SKM-1 treated with dmso at 0.1 percent for 144 hours (cell line): ENCODE data around the gene EYS.
A peak's percentile ranks its signal among the peaks of the same experiment; 100 is the strongest.

ENCODE experiments used
- DNase-seq: peaks from one replicate; lab custom pipeline; 2025; ENCODE audit not compliant: unreplicated experiment; lab: John Stamatoyannopoulos, UW

The EYS gene

DNA sequence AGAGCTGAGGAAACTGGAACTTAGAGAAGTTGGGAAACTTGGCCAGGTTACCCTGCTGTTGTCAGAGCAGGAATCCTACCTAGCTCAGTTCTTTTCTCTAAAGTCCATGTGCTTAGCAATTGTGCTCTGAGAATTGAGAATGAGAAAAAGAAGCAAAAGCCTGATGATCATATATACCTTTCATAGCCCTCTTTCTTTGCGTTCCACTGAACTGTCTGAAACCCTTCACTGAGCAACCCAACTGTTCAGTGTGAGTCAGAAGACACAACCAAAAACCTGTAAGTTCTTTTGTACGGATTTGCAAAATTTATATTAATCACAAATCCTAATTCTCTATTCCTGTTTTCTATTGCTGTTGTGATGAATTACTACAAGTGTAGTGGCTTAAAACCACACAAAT is 1990.9 kb downstream of the EYS start:
- DNase-seq, result no peak

DNA sequence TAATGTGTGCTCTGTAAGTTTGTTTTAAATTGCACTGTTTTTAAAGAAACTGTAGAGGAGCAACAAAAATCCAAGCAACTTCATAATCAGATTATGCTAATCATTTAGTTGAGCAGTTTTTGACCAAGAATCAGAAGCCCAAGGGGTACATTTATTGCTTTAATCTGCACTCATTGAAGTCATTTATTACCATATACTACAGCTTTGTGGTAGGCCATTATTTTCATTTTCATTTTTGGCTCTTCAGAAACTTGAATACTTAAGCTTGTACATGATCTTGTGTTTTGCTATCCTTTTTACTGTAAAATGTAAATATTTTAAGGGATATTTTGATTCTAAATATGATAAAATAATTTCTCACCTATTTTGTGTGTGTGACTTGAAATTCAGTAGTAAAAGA is 1992.9 kb downstream of the EYS start:
- no peak for DNase-seq

DNA sequence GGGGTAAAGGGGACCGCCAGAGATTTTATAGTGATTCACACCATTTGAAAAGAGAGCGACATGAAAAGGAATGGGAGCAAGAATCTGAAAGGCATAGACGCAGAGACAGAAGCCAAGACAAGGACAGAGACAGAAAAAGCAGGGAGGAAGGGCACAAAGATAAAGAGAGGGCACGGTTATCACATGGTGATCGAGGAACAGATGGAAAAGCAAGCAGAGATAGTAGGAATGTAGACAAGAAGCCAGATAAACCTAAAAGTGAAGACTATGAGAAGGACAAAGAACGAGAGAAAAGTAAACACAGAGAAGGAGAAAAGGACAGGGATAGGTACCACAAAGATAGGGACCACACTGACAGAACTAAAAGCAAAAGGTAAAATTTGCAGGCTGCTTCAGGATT is 1993.7 kb downstream of the EYS start:
- no peak for DNase-seq

DNA sequence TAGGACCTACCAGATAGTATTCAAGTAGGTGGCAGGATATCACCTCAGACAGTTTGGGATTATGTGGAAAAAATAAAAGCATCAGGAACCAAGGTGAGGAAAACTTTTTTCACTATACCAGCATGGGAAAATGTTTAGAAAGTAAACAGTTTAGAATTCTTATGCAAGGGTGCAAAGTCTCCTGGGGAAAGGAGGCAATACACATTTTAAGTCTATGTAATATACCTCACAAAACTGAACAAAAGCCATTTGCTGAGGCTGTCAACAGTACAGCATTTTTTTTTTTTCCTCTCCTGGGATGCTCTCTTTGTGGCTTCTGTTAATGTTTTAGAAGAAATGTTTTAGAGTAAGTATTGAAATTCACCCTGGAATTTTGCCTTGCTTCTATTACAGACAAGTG is 1997.9 kb downstream of the EYS start:
- DNase-seq, result no peak

DNA sequence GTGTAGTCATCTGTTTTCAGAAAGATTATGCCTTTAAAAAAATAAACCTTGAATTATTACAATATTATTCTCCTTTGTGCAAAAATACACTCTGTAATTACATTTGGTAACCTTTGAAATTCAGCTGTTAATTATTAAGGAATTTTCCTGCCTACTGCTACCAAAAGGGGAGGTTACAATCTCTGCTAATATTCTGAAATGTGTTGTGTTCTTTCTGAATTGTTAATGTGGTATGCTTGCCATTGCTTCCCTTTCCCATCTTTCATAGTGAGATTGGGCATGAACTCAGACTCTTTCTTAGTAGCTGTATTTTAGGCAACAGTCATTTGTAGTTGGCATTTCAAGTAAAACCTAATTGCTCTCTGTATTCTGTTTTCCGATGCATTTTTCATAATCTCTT is 1998.4 kb downstream of the EYS start:
- no peak for DNase-seq

DNA sequence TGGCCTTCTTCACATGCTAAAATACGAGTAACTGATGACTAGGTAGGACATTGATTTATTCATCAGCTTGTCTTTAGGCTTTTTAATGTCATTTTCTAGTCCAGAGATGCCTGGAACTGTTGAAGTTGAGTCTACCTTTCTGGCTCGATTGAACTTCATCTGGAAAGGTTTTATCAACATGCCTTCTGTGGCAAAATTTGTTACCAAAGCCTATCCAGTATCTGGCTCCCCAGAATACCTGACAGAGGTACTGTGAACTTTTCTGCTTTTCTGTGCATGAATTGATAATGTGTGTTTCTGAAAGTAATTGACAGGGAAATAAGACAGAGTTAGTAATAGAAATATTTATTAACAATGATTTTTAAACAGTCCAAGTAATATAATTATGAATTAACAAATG is 2000.4 kb downstream of the EYS start:
- no peak for DNase-seq

DNA sequence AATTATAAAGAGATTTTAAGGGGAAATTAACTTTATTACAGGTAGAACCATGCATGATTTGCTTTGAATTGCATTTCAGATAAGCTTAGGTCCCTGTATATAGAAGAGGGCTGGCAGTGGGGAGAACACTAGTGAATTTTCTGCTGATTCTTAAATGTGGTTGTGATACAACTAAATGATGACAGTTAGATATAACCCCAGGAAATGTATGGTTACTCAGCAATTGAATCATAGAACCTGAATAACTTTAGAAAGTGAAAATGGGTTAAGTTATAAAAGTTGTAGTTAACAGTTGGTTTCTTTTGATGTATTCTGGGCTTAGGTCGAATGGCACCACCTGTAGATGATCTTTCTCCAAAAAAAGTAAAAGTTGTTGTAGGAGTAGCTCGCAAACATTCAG is 2001.3 kb downstream of the EYS start:
- no peak for DNase-seq

DNA sequence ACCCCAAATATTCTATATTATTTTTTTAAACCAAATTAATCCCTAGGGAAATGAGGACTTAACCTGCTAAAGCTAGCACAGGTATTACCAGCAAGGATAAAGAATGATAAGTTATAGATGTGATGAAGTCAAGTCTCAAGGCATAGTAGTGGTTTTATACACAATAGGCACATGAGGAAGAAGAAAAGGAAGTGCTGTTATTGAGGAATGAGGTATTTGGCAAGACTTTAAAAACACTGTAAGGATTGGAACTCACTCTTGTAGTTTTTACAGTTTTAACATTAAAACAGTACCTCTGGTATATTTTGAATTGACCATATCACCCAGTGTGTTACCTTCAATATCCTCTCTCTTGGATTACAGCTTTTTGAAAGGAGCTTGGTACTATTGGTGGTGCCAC is 2016.8 kb downstream of the EYS start:
- peak; percentile 41 for DNase-seq

DNA sequence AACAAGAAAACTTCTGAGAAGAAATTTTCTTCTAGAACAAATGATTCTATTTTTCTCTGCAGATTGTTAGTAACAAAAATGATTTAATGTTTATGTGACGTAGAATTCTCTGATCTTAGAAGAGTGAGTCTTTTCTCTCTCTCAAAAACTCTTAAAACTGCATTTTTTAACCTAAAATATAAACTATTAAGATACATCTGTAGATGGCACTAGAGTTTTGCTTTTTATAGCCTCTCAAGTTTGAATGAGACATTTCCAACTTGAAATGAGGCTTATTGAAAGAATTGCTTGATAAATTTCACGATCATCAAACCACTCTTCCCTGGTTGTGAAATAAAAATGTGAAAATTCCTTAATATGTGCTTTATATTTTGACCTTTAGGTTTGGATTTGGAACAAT is 2017.6 kb downstream of the EYS start:
- DNase-seq, result no peak

DNA sequence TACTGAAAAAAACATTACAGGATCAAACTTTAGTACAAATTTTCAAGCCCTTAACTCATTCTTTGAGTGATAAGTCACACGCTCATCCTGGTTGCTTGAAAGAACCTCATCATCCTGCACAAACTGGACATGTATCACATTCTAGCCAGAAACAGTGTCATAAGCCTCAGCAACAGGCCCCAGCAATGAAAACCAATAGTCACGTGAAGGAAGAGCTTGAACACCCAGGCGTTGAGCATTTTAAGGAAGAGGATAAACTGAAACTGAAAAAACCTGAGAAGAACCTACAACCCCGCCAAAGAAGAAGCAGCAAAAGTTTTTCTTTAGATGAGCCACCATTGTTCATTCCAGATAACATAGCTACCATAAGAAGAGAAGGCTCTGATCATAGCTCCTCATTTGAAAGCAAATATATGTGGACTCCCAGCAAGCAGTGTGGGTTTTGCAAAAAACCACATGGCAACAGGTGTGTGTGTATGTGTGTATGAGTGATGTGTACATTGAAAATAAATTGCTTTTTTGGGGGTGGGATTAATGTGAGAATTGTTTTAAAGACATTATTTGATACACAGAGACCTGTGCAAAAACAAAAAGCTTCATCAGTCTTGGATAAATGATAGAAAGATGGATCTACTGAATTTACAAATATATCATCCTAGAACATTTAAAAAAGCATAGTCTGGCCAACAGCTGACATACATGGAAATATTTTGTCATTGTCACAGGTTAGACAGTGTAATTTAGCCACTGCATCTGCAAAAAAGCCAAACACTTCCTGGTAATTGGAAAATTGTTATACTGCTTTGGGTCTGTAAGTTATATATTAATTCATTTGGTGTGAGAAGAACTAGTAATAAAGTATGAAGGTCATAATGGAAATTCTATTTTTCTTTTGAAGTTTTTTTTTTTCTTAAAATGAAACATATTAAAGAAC is 2021.3 kb downstream of the EYS start:
- no peak for DNase-seq

DNA sequence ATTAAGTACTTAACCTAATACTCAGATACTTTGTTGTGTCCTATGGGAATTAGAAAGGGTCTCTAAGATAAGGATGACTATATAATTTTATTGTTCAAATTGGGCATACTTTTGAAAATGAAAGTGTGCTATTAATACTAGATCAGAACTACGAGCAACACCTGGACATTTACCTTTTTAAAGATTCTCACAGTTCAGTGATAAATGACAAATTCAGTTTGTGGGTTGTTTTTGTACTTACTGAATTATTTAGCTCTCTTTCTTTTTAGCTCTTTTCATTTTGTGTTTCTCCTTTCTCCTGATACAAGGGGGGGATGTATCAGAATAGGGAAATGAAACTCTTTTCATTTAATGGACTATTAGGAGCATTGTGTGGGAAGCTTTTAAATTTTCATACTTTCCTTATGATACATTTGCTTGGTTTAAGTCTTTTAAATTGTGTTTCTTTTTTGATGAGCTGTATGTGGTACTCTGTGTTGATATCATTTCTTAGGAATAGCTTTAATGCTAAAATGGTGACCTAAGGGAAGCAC is 2023.9 kb downstream of the EYS start:
- no peak for DNase-seq

DNA sequence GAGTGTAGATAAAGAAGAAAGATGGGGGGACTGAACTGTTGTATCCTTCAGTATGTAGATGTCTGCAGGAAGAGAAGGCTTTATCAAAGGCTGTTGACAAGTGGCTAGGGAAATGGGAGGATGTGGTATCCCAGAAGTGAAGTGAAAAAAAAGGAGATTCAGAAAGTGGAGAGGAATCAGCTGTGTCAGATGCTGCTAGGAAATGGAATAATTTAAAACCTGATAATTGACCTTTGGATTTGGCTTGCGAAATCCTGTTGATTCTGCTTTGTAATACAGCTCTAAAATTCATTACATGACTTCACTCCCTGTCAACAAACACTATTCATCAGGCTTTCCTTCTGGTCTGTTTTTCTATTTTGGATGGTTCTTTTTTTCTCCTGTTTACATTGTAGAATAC is 2029.7 kb downstream of the EYS start:
- no peak for DNase-seq

DNA sequence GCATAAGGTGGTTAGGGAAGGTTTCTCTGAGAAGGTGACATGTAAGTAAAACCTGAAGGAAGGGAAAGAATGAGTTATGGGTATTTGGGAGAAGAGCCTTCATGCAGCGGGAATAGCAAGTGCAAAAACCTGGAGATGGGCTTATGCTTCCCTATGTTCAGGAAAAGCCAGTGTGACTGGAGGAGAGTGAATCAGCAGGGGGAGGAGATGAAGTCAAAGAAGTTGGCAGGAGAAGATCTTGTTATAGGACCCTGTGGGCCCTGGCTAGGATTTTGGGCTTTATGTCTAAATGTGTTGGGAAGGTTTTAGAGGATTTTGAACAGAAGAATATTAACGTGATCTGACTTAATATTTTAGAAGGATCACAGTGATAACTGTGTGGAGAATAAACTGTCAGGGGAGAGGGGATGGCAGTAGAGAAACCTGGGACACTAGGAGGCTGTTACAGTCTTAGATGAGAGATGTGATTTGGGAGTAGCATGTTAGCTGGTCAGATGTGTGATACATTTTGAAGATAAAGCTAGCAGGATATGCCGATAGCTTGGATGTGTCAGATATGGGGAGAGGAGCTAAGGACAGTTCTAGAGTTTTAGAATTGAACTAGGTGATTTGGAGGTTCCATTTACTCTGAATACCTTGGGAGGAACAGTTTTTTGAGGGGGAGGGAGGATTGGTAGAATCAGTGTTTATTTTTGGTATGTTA is 2030.5 kb downstream of the EYS start:
- no peak for DNase-seq

DNA sequence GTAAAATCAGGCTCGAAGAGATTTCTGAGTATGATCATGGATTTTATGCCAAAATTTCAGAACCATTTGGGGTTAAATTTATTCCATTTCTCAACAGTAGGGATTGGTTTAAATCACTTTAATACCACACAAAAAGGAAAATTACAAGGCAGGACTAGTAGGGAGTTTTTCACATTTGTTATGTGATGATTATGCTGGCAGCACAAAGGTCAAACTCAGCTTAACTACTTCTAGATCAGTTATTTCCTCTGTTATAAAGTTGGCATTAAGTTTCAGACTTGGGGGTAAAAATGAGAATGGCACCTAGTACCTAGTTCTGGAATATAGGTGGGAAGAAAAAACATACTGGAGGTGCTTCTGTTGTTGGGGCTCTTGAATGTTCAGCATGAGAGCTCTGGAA is 2031.9 kb downstream of the EYS start:
- no peak for DNase-seq

DNA sequence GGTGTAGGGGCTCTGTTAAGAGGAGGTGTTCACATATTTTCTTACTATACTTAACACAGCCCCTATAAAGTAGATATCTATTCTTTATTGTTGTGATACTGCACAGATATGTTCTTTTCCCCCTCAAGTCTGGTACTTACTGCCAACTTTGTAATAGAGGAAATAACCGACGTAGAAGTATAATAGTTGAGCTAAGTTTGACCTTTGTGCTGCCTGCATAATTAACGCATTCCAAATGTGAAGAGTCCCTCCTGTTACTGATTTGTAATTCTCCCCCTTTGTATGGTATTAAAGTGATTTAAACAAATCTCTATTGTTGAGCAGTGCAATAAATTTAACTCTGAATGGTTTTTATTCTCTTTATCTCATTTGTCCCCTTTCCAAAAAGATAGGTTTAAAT is 2032.4 kb downstream of the EYS start:
- DNase-seq, result no peak

DNA sequence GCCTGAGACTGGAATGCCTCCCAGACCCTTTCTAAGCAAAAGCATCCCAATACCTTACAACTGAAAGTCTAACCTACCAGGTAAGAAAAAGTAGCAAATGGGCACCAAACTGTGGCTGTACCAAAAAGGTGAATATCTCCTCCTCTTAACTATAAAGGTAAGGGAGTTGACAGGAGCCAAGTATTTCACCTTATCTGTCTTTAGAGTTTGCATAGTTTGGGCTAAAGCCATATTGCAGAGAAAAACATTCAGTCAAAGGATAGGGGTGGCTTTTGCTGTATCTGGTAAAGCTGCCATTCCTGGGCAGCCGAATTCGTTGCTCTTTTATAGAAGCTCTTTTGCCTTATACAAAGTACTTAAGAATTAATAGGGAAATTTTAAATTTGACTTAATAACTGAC is 2033.3 kb downstream of the EYS start:
- no peak for DNase-seq

DNA sequence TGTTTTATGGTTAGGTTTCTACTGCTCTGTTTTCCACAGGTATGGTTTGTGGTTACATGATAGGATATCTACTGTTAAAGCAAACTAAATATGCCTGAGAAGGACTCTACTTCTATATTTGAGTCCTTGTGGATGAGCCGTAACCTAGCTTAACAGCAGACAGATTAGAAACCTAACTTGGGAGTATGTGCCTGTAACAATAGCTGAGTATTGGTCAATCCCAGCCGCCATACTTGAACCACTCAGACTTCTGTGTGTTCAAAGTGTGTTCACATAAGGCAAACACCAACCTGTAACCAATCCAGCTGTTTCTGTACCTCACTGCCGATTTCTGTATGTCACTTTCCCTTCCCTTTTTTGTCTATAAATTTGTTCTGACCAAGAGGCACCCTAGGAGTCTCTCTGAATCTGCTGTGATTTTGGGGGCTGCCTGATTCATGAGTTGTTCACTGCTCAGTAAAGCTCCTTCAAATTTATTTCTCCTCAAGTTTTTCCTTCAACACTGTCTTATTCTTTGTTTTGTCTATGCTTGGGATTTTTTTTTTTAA is 2034.4 kb downstream of the EYS start:
- no peak for DNase-seq

DNA sequence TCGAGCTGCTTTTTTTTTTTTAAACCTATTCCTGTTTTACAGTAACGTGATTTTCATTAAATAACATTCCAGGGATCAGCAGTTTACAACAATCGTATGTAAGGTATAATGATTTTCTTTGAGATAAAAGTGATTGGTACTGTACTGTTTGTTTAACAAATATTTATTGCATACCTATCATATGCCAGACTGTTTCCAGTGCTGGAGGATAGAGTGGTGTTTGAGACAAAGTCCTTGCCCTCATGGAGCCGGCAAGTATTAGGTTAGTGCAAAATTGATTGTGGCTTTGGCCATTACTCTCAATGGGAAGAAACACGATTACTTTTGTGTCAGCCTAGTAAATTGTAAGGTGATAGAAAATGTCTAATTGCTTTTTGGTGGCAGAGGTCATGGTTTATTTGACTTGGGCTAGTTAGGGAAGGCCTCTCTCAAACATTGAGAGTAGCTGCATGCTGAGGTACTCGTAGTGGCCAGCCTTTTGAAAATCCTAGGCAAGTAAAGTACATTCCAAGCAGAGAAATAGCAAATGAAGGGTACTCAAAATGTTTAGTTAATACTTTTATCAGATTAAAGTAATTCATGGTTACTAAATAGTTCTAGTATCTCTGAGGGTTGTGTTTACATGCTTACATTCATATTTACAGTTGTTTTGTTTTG is 2035.8 kb downstream of the EYS start:
- DNase-seq, result no peak
